ENCODE data around the gene TMEM107.

Gene TMEM107

DNA sequence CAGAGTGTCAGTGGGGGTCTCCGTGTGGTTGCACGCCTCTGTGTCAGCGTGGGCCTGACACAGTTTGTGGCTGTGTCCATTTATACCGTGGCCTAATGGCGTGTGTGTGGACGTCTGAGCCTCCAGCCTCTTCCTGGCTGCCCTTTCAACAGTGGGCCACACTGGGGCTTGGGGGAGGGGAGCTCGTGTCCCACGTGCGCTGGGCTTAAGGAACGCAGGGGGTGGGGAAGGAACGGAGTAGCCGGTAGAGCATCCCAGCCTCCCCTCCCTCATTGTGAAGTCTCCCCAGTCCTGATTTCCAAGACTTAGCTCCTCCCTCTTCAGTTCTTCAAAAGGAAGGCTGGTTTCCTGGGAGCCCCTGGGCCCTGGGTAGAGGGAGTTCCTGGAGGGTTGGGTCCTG, 42.8 kb downstream of the TMEM107 start:
- Histone ChIP-seq H3K9me3 (no peaks in the 10 kb centered on the region), H3K27me3 (peaks cover 82% of the 10 kb centered on the region), H3K27ac (no peak overlapping the region), H3K4me3 (ENCODE audit: low read depth in 1 of 2, low read length in 1 of 2) (no peak overlapping the region), H3K4me1 (ENCODE audit: control insufficient read depth in 1 of 2, insufficient read depth in 1 of 2, low read depth in 1 of 2, low read length in 1 of 2) (peaks cover 8 to 11% of the 10 kb centered on the region in 2 experiments), H3K36me3 (no peaks in the 10 kb centered on the region)
- TF ChIP-seq CTCF (IDR thresholded peaks at IDR 0.05) = no peak

- no peak for TF ChIP-seq CTCF (IDR thresholded peaks at IDR 0.05)
- Histone ChIP-seq H3K27ac (no peak overlapping the region), H3K4me3 (ENCODE audit: low read depth in 1 of 2, low read length in 1 of 2) (no peak overlapping the region), H3K4me1 (ENCODE audit: control insufficient read depth in 1 of 2, insufficient read depth in 1 of 2, low read depth in 1 of 2, low read length in 1 of 2) (peaks cover 4 to 6% of the 10 kb centered on the region in 2 experiments), H3K36me3 (no peaks in the 10 kb centered on the region), H3K27me3 (peaks cover 82% of the 10 kb centered on the region), H3K9me3 (no peaks in the 10 kb centered on the region)
Measured at GRCh38 chr17:8131844-8132441, 44.2 kb downstream of the TMEM107 start.

DNA sequence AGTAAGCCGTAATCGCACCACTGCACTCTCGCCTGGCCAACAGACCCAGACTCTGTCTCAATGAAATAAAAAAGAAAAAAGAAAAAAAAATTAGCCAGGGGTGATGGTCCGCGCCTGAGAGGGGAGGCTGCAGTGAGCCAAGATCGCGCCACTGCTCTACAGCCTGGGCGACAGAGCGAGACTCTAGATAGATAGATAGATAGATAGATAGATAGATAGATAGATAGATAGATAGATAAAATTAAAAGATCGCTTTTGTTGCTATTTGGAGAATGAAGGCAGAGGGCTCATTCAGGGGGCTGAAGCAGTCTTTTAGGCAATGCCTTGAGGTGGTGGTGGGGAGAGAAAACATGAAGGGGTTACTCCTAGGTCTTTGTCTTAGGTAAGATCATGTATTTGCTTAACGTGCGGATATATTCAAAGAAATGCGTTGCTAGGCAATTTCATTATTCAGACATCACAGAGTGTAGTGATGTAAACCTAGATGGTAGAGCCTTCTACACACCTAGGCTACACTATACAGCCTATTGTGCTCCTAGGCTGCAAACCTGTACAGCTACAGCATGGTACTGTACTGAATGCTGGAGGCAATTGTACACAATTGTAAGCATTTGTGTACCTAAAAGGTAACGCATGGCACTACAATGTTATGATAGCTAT, 47.9 kb downstream of the TMEM107 start:
- no peaks in the 10 kb centered on the region for H3K9me3 ChIP-seq
- no peak overlapping the region for H3K4me3 ChIP-seq (ENCODE audit: low read depth in 1 of 2, low read length in 1 of 2)
- no peak for TF ChIP-seq CTCF (IDR thresholded peaks at IDR 0.05)
- peaks cover 39 to 43% of the 10 kb centered on the region in 2 experiments for H3K4me1 ChIP-seq (ENCODE audit: control insufficient read depth in 1 of 2, insufficient read depth in 1 of 2, low read depth in 1 of 2, low read length in 1 of 2)
- peaks cover 93% of the 10 kb centered on the region for H3K27me3 ChIP-seq
- no peaks in the 10 kb centered on the region for H3K36me3 ChIP-seq
- no peak overlapping the region for H3K27ac ChIP-seq

- no peak overlapping the region for H3K27ac ChIP-seq
- no peaks in the 10 kb centered on the region for H3K9me3 ChIP-seq
- no peak for TF ChIP-seq CTCF (IDR thresholded peaks at IDR 0.05)
- H3K4me1 ChIP-seq (ENCODE audit: control insufficient read depth in 1 of 2, insufficient read depth in 1 of 2, low read depth in 1 of 2, low read length in 1 of 2) = peaks cover 55 to 60% of the 10 kb centered on the region in 2 experiments
- H3K27me3 ChIP-seq = peaks cover 100% of the 10 kb centered on the region
- no peaks in the 10 kb centered on the region for H3K36me3 ChIP-seq
- peak overlapping the region; percentile 24 to 49 for H3K4me3 ChIP-seq (ENCODE audit: low read depth in 1 of 2, low read length in 1 of 2)
Measured at GRCh38 chr17:8126491-8127066, 49.6 kb downstream of the TMEM107 start.

DNA sequence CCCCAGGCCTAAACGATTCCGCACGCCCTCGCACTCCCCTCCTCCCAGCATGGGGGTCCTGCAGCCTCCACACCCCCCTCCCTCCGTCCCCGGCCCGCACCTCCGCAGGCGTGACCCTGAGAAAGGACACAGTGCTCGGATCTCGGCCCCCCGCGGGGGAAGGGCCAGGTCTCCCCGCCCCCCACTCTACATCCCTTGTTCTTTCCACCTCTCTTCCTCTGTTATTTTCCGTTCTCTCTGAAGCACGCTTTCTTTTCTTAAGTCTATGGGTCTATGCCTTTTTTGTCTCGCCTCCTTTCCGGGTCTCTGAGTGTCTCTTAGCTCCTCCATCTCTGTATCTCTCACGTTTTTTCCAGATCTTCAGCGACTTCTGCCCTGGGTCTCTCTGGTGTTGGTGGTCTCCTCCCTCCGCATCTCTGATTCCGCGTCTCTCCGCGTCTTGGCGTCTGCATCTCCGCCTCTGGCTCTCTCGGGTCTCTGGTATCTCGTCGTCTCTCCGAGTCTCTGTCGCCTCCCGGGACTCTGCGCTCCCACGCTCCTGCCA, 50.2 kb downstream of the TMEM107 start:
- no peak overlapping the region for H3K27ac ChIP-seq
- H3K9me3 ChIP-seq = no peaks in the 10 kb centered on the region
- no peak for TF ChIP-seq CTCF (IDR thresholded peaks at IDR 0.05)
- H3K36me3 ChIP-seq = no peaks in the 10 kb centered on the region
- peak overlapping the region; percentile 24 to 49 for H3K4me3 ChIP-seq (ENCODE audit: low read depth in 1 of 2, low read length in 1 of 2)
- H3K27me3 ChIP-seq = peaks cover 100% of the 10 kb centered on the region
- peaks cover 60 to 65% of the 10 kb centered on the region in 2 experiments for H3K4me1 ChIP-seq (ENCODE audit: control insufficient read depth in 1 of 2, insufficient read depth in 1 of 2, low read depth in 1 of 2, low read length in 1 of 2)
